Suppressor macrophage treated with lipopolysaccharide for 1 hour (primary cell): ENCODE data around the gene VPS29.

Experiments
- DNase-seq, 3 donors: peaks; one replicate each; pipeline ENCODE4 v3.0.0-alpha.2; 2020 to 2022

VPS29 gene

GRCh38 chr12:110444455-110444854 is 57.5 kb downstream of the VPS29 start:
- DNase-seq, result peak in 2 of 3 donors; percentile 36 to 53
